Adrenal gland (tissue), 5 donors: ENCODE results near the gene PLXNA4.

ENCODE experiments used
- CTCF ChIP-seq, 6 experiments: fragments of 450-650 bp in 4 of 6; fragments of 200-600 bp in 2 of 6; sonication (generic) in 1 of 6; IDR thresholded peaks; 1 replicate in 5 of 6; 2 replicates in 1 of 6; pipeline versions ENCODE4 v1.5.1 to v1.8.0; 2016 to 2021; ENCODE audit warnings: antibody characterized with exemption in 6 of 6, mild to moderate bottlenecking in 2 of 6, moderate library complexity in 1 of 6
- POLR2A ChIP-seq, 2 donors: fragments of 450-650 bp; IDR thresholded peaks; one replicate each; pipeline ENCODE4 v1.6.1; 2017; ENCODE audit warnings: antibody characterized with exemption in 2 of 2, mild to moderate bottlenecking in 2 of 2, moderate library complexity in 1 of 2
- donor health status: DM: no; HTN: no; CAD: no.

GRCh38 chr7:132102391-132102790 lies 473.9 kb downstream of the PLXNA4 start:
- TF ChIP-seq POLR2A (IDR thresholded peaks at IDR 0.05), result no peak
- no peak for TF ChIP-seq CTCF (IDR thresholded peaks at IDR 0.05)
